GM12891 (cell line): ENCODE results near the gene YIF1A.

Experiments used
- PAX5 ChIP-seq: IDR thresholded peaks from 2 replicates; pipeline ENCODE4 v1.6.1; 2011; ENCODE audit warnings: low read length, moderate library complexity, mild to moderate bottlenecking; ENCODE audit not compliant: insufficient read depth, severe bottlenecking
- POLR2A ChIP-seq: IDR thresholded peaks from 2 replicates; pipeline ENCODE4 v1.6.1; 2011; ENCODE audit warnings: low read depth, low read length, control low read depth
- POLR2AphosphoS5 ChIP-seq: IDR thresholded peaks from 2 replicates; pipeline ENCODE4 v1.6.1; 2011; ENCODE audit warnings: low read depth, low read length, control low read depth
- POU2F2 ChIP-seq: IDR thresholded peaks from 2 replicates; pipeline ENCODE4 v1.6.1; 2011; ENCODE audit warnings: low read depth, mild to moderate bottlenecking, control low read depth, low read length, moderate library complexity
- SPI1 ChIP-seq: IDR thresholded peaks from 2 replicates; pipeline ENCODE4 v1.6.1; 2011; ENCODE audit warnings: low read depth, low read length, control low read depth
- TAF1 ChIP-seq: IDR thresholded peaks from 2 replicates; pipeline ENCODE4 v1.6.1; 2011; ENCODE audit warnings: low read depth, low read length, control low read depth

GRCh38 chr11:66284526-66285078 lies 4.3 kb downstream of the YIF1A start:
- TF ChIP-seq POLR2A, result no peak
- no peak for TF ChIP-seq TAF1
- no peak for TF ChIP-seq POLR2AphosphoS5
- TF ChIP-seq PAX5, result no peak
- no peak for TF ChIP-seq SPI1
- no peak for TF ChIP-seq POU2F2
